ENCODE measurements around the gene RAPGEF6.

The RAPGEF6 gene

GRCh38 chr5:131384616-131385214 lies 250.3 kb downstream of the RAPGEF6 start:
- peaks cover 100% of the 10 kb centered on the region for H3K79me2 ChIP-seq (ENCODE audit: low read length)
- no peak overlapping the region for H3K4me3 ChIP-seq (ENCODE audit: low read length)
- H4K20me1 ChIP-seq (ENCODE audit: insufficient read depth, low read length): peaks cover 72% of the 10 kb centered on the region
- no peak overlapping the region for H3K9ac ChIP-seq (ENCODE audit: low read length)
- H3K36me3 ChIP-seq (replicated peaks; ENCODE audit: low read depth, low read length): peaks cover 17% of the 10 kb centered on the region
- peak overlapping the region; percentile 43 for H3K27ac ChIP-seq (ENCODE audit: low read length)
- no peaks in the 10 kb centered on the region for H3K27me3 ChIP-seq (ENCODE audit: low read depth, low read length)
- H3K9me3 ChIP-seq (ENCODE audit: insufficient read depth, low read length): no peaks in the 10 kb centered on the region
- no peak for TF ChIP-seq CTCF (IDR thresholded peaks at IDR 0.05; ENCODE audit: low read depth, low read length)
- no peak for TF ChIP-seq EZH2phosphoT487 (IDR thresholded peaks at IDR 0.05; ENCODE audit: low read depth)
- no peak overlapping the region for H2AFZ ChIP-seq (ENCODE audit: low read depth, low read length)
- H3K4me1 ChIP-seq (ENCODE audit: low read length): peaks cover 95% of the 10 kb centered on the region
- 0 out of 2 replicates have a peak overlapping the region, but pooled peaks have one; percentile 9 for H3K4me2 ChIP-seq (ENCODE audit: low read length)

GRCh38 chr5:131384173-131384572 lies 250.9 kb downstream of the RAPGEF6 start:
- no peaks in the 10 kb centered on the region for H3K27me3 ChIP-seq (ENCODE audit: low read depth, low read length)
- no peaks in the 10 kb centered on the region for H3K9me3 ChIP-seq (ENCODE audit: insufficient read depth, low read length)
- H3K4me1 ChIP-seq (ENCODE audit: low read length): peaks cover 95% of the 10 kb centered on the region
- no peak overlapping the region for H2AFZ ChIP-seq (ENCODE audit: low read depth, low read length)
- peaks cover 100% of the 10 kb centered on the region for H3K79me2 ChIP-seq (ENCODE audit: low read length)
- H3K4me3 ChIP-seq (ENCODE audit: low read length): no peak overlapping the region
- peak overlapping the region; percentile 9; the same call in 1 of the 2 replicates for H3K4me2 ChIP-seq (ENCODE audit: low read length)
- no peak overlapping the region; the same call in 1 of the 2 replicates for H3K9ac ChIP-seq (ENCODE audit: low read length)
- peaks cover 17% of the 10 kb centered on the region for H3K36me3 ChIP-seq (replicated peaks; ENCODE audit: low read depth, low read length)
- peak overlapping the region; percentile 43 for H3K27ac ChIP-seq (ENCODE audit: low read length)
- no peak for TF ChIP-seq CTCF (IDR thresholded peaks at IDR 0.05; ENCODE audit: low read depth, low read length)
- no peak for TF ChIP-seq EZH2phosphoT487 (IDR thresholded peaks at IDR 0.05; ENCODE audit: low read depth)
- H4K20me1 ChIP-seq (ENCODE audit: insufficient read depth, low read length): peaks cover 76% of the 10 kb centered on the region

- no peaks in the 10 kb centered on the region for H3K27me3 ChIP-seq (ENCODE audit: low read depth, low read length)
- H3K4me3 ChIP-seq (ENCODE audit: low read length): no peak overlapping the region
- peaks cover 100% of the 10 kb centered on the region for H3K79me2 ChIP-seq (ENCODE audit: low read length)
- H2AFZ ChIP-seq (ENCODE audit: low read depth, low read length): no peak overlapping the region
- peaks cover 82% of the 10 kb centered on the region for H4K20me1 ChIP-seq (ENCODE audit: insufficient read depth, low read length)
- TF ChIP-seq EZH2phosphoT487 (IDR thresholded peaks at IDR 0.05; ENCODE audit: low read depth) (no peak), CTCF (IDR thresholded peaks at IDR 0.05; ENCODE audit: low read depth, low read length) (peak; percentile 66)
- peak overlapping the region; percentile 39 for H3K4me2 ChIP-seq (ENCODE audit: low read length)
- H3K9me3 ChIP-seq (ENCODE audit: insufficient read depth, low read length): no peaks in the 10 kb centered on the region
- H3K27ac ChIP-seq (ENCODE audit: low read length): peak overlapping the region; percentile 88
- H3K4me1 ChIP-seq (ENCODE audit: low read length): peaks cover 95% of the 10 kb centered on the region
- peaks cover 17% of the 10 kb centered on the region for H3K36me3 ChIP-seq (replicated peaks; ENCODE audit: low read depth, low read length)
- peak overlapping the region; percentile 18; the same call in 1 of the 2 replicates for H3K9ac ChIP-seq (ENCODE audit: low read length)
Observed at GRCh38 chr5:131382407-131383395, 252.3 kb downstream of the RAPGEF6 start.

- H3K27me3 ChIP-seq (ENCODE audit: low read depth, low read length): no peaks in the 10 kb centered on the region
- peak overlapping the region; percentile 88 for H3K27ac ChIP-seq (ENCODE audit: low read length)
- H3K4me1 ChIP-seq (ENCODE audit: low read length): peaks cover 95% of the 10 kb centered on the region
- H4K20me1 ChIP-seq (ENCODE audit: insufficient read depth, low read length): peaks cover 79% of the 10 kb centered on the region
- peak overlapping the region; percentile 39 for H3K4me2 ChIP-seq (ENCODE audit: low read length)
- H3K9me3 ChIP-seq (ENCODE audit: insufficient read depth, low read length): no peaks in the 10 kb centered on the region
- peaks cover 100% of the 10 kb centered on the region for H3K79me2 ChIP-seq (ENCODE audit: low read length)
- TF ChIP-seq EZH2phosphoT487 (IDR thresholded peaks at IDR 0.05; ENCODE audit: low read depth) (no peak), CTCF (IDR thresholded peaks at IDR 0.05; ENCODE audit: low read depth, low read length) (no peak)
- H3K4me3 ChIP-seq (ENCODE audit: low read length): 0 out of 2 replicates have a peak overlapping the region, but pooled peaks have one; percentile 1
- no peak overlapping the region for H2AFZ ChIP-seq (ENCODE audit: low read depth, low read length)
- peak overlapping the region; percentile 17; the same call in 1 of the 2 replicates for H3K9ac ChIP-seq (ENCODE audit: low read length)
- H3K36me3 ChIP-seq (replicated peaks; ENCODE audit: low read depth, low read length): peaks cover 20% of the 10 kb centered on the region
Observed at GRCh38 chr5:131381777-131382176, 253.3 kb downstream of the RAPGEF6 start.
